Naive thymus-derived CD4-positive, alpha-beta T cell (primary cell): Measurements from ENCODE around the gene FUCA1. TPM values are rescaled to one million over a fixed set of nuclear protein-coding genes. Genes with fewer than 3 reads are reported as not detected.
"Not testable (repeated sequence)": the region's sequence is repeated elsewhere in the genome, so short reads cannot be mapped to it uniquely, and the experiment has no call there.

Experiments used
- ATAC-seq: fragments of 150-1000 bp; cut with Tn5 transposase; 2 replicates; pipeline ENCODE4 v1.10.0; 2021; ENCODE audit warnings: mild to moderate bottlenecking, moderate library complexity
- CTCF ChIA-PET: fragments of 350-600 bp; sonication (Branson Sonifier 250); formaldehyde crosslinking; loops from one replicate; lab custom pipeline; 2021; ENCODE audit warnings: antibody characterized with exemption; lab: Charles Lee
- POLR2A ChIA-PET: fragments of 350-600 bp; sonication (Branson Sonifier 250); formaldehyde crosslinking; loops from one replicate; lab custom pipeline; 2021; ENCODE audit warnings: antibody characterized with exemption, inconsistent platforms; lab: Charles Lee
- DNase-seq, 9 donors: peaks; one replicate each; pipeline versions ENCODE4 v3.0.0 to v3.0.0-alpha.2; 2020 to 2022; ENCODE audit warnings: mixed read lengths in 1 of 9
- H3K27ac ChIP-seq: one replicate; pipeline ENCODE4 v1.7.0; 2013; ENCODE audit warnings: mild to moderate bottlenecking, low read depth, low read length, moderate library complexity
- H3K27me3 ChIP-seq, 2 donors: one replicate each; pipeline ENCODE4 v1.7.0; 2013; ENCODE audit warnings: low read length in 2 of 2, mild to moderate bottlenecking in 2 of 2, moderate library complexity in 2 of 2; ENCODE audit not compliant: control insufficient read depth in 2 of 2, insufficient read depth in 2 of 2
- H3K36me3 ChIP-seq, 3 experiments: 1 replicate in 2 of 3; 2 replicates in 1 of 3; pipeline ENCODE4 v1.7.0; 2013; ENCODE audit warnings: low read length in 3 of 3, mild to moderate bottlenecking in 3 of 3, moderate library complexity in 1 of 3; ENCODE audit not compliant: insufficient read depth in 3 of 3, control insufficient read depth in 2 of 3
- H3K4me1 ChIP-seq, 2 donors: one replicate each; pipeline ENCODE4 v1.7.0; 2013; ENCODE audit warnings: low read length in 2 of 2, mild to moderate bottlenecking in 2 of 2, moderate library complexity in 1 of 2; ENCODE audit not compliant: control insufficient read depth in 2 of 2, insufficient read depth in 2 of 2
- H3K4me3 ChIP-seq: 2 replicates; pipeline ENCODE4 v1.7.0; 2013; ENCODE audit warnings: mild to moderate bottlenecking, low read length
- H3K9me3 ChIP-seq, 3 experiments: 1 replicate in 2 of 3; 2 replicates in 1 of 3; pipeline ENCODE4 v1.7.0; 2013; ENCODE audit warnings: low read length in 3 of 3; ENCODE audit not compliant: control insufficient read depth in 2 of 3
- H3K27ac Mint-ChIP-seq, 9 donors: one replicate each; pipeline ENCODE4 v1.8.0; 2020 to 2022; ENCODE audit warnings: mixed read lengths in 9 of 9, mild to moderate bottlenecking in 8 of 9, moderate library complexity in 5 of 9, inconsistent platforms in 2 of 9
- H3K27me3 Mint-ChIP-seq, 5 donors: one replicate each; pipeline ENCODE4 v1.8.0; 2021 to 2022; ENCODE audit warnings: mixed read lengths in 5 of 5, mild to moderate bottlenecking in 1 of 5
- H3K36me3 Mint-ChIP-seq, 5 donors: one replicate each; pipeline ENCODE4 v1.8.0; 2020 to 2022; ENCODE audit warnings: mixed read lengths in 5 of 5, mild to moderate bottlenecking in 3 of 5, inconsistent platforms in 1 of 5
- H3K4me1 Mint-ChIP-seq, 7 donors: one replicate each; pipeline ENCODE4 v1.8.0; 2020 to 2022; ENCODE audit warnings: mixed read lengths in 7 of 7, mild to moderate bottlenecking in 3 of 7, inconsistent platforms in 1 of 7
- H3K4me3 Mint-ChIP-seq, 10 donors: one replicate each; pipeline ENCODE4 v1.8.0; 2020 to 2022; ENCODE audit warnings: mild to moderate bottlenecking in 10 of 10, mixed read lengths in 10 of 10, moderate library complexity in 6 of 10, inconsistent platforms in 2 of 10
- H3K9me3 Mint-ChIP-seq, 11 donors: one replicate each; pipeline ENCODE4 v1.8.0; 2020 to 2022; ENCODE audit warnings: mixed read lengths in 11 of 11, mild to moderate bottlenecking in 4 of 11, inconsistent platforms in 1 of 11, moderate library complexity in 1 of 11
- intact Hi-C, 2 donors: fragments of 100-400 bp; cut with micrococcal nuclease; formaldehyde crosslinking; loops; one replicate each; pipeline ENCODE4 v1.15.1; 2023
- polyA plus RNA-seq, 2 donors: library from polyadenylated mRNA; unstranded; fragments of 300-500 nt; fragmentation: Illumina TruSeq; gene quantifications; one replicate each; pipeline ENCODE4 v1.2.3, GENCODE V29; 2021
- total RNA-seq, 6 experiments: library from RNA in 5 of 6; stranded (reverse) in 5 of 6; gene quantifications; 1 replicate in 5 of 6; 2 replicates in 1 of 6; pipeline ENCODE4 v1.2.3 and lab custom pipeline; 2021 to 2026

The FUCA1 gene
- total and polyA plus RNA-seq, 7 experiments from 2014 or later: 4.9 to 62.7 (median 16.3) TPM

GRCh38 chr1:23905461-23906025 lies 37.5 kb upstream of the FUCA1 start:
- ChIA-PET POLR2A (no interaction called here), CTCF (no interaction called here)
- no peaks in the 10 kb centered on the region for H3K9me3 Mint-ChIP-seq
- H3K4me3 Mint-ChIP-seq: no peak overlapping the region
- no peak for DNase-seq
- H3K36me3 Mint-ChIP-seq: peaks cover 0 to 4% (median 0%) of the 10 kb centered on the region in 5 donors
- no peak overlapping the region for H3K27ac ChIP-seq
- peaks cover 10 to 14% of the 10 kb centered on the region in 2 donors for H3K4me1 ChIP-seq
- H3K36me3 ChIP-seq: no peaks in the 10 kb centered on the region
- peak overlapping the region in 2 of 9 donors; percentile 12 to 23 for H3K27ac Mint-ChIP-seq
- H3K27me3 ChIP-seq: peaks cover 0 to 3% of the 10 kb centered on the region in 2 donors
- peaks cover 0 to 36% (median 24%) of the 10 kb centered on the region in 5 donors for H3K27me3 Mint-ChIP-seq
- H3K4me3 ChIP-seq: no peak overlapping the region
- H3K9me3 ChIP-seq: no peaks in the 10 kb centered on the region
- peaks cover 14 to 32% (median 21%) of the 10 kb centered on the region in 7 donors for H3K4me1 Mint-ChIP-seq
- no peak for ATAC-seq
- intact Hi-C loops: no loop called here

GRCh38 chr1:23904748-23905357 lies 36.8 kb upstream of the FUCA1 start:
- Histone ChIP-seq H3K4me1 (peaks cover 10 to 14% of the 10 kb centered on the region in 2 donors), H3K4me3 (no peak overlapping the region), H3K27me3 (peaks cover 0 to 3% of the 10 kb centered on the region in 2 donors), H3K36me3 (no peaks in the 10 kb centered on the region), H3K9me3 (no peaks in the 10 kb centered on the region), H3K27ac (no peak overlapping the region)
- Mint-ChIP-seq H3K4me1 (peaks cover 10 to 27% (median 15%) of the 10 kb centered on the region in 7 donors), H3K27me3 (peaks cover 0 to 38% (median 28%) of the 10 kb centered on the region in 5 donors), H3K4me3 (no peak overlapping the region), H3K36me3 (peaks cover 0 to 4% (median 0%) of the 10 kb centered on the region in 5 donors), H3K9me3 (no peaks in the 10 kb centered on the region), H3K27ac (peak overlapping the region in 1 of 9 donors; percentile 39)
- ChIA-PET POLR2A (no interaction called here), CTCF (no interaction called here)
- intact Hi-C loops: no loop called here
- DNase-seq: peak in 1 of 9 donors; percentile 32
- no peak for ATAC-seq

- H3K9me3 Mint-ChIP-seq: no peaks in the 10 kb centered on the region
- no peaks in the 10 kb centered on the region for H3K9me3 ChIP-seq
- CTCF ChIA-PET: interaction anchor here (0.8 kb wide), 1 partner anchor 13 kb away, joined by 3 read pairs; no protein-coding TSS in a partner anchor
- H3K27me3 ChIP-seq: peaks cover 0 to 3% of the 10 kb centered on the region in 2 donors
- ATAC-seq: no peak
- POLR2A ChIA-PET: interaction anchor here (0.5 kb wide), 1 partner anchor 1537 kb away, joined by 3 read pairs; no protein-coding TSS in a partner anchor
- peaks cover 3 to 4% of the 10 kb centered on the region in 2 donors for H3K4me1 ChIP-seq
- DNase-seq: no peak
- H3K27me3 Mint-ChIP-seq: peaks cover 0 to 47% (median 28%) of the 10 kb centered on the region in 5 donors
- peak overlapping the region in 1 of 9 donors; percentile 41 for H3K27ac Mint-ChIP-seq
- H3K36me3 Mint-ChIP-seq: peaks cover 0 to 4% (median 0%) of the 10 kb centered on the region in 5 donors
- peaks cover 0 to 16% (median 6%) of the 10 kb centered on the region in 7 donors for H3K4me1 Mint-ChIP-seq
- no peak overlapping the region for H3K27ac ChIP-seq
- H3K4me3 ChIP-seq: no peak overlapping the region
- no peak overlapping the region for H3K4me3 Mint-ChIP-seq
- intact Hi-C loops: no loop called here
- no peaks in the 10 kb centered on the region for H3K36me3 ChIP-seq
Measured at GRCh38 chr1:23903754-23904153, 35.7 kb upstream of the FUCA1 start.

GRCh38 chr1:23902321-23903278 lies 34.5 kb upstream of the FUCA1 start:
- Mint-ChIP-seq H3K9me3 (no peaks in the 10 kb centered on the region), H3K4me3 (peak overlapping the region in 1 of 10 donors; percentile 23), H3K27me3 (peaks cover 0 to 47% (median 28%) of the 10 kb centered on the region in 5 donors), H3K27ac (no peak overlapping the region), H3K4me1 (peaks cover 0 to 12% (median 3%) of the 10 kb centered on the region in 7 donors), H3K36me3 (peaks cover 0 to 2% (median 0%) of the 10 kb centered on the region in 5 donors)
- ChIA-PET CTCF (no interaction called here), POLR2A (interaction anchor here (0.5 kb wide), 1 partner anchor 1538 kb away, joined by 3 read pairs; no protein-coding TSS in a partner anchor)
- H3K4me3 ChIP-seq: no peak overlapping the region
- intact Hi-C loops: no loop called here
- peaks cover 0 to 3% of the 10 kb centered on the region in 2 donors for H3K27me3 ChIP-seq
- no peaks in the 10 kb centered on the region for H3K36me3 ChIP-seq
- H3K4me1 ChIP-seq: no peaks in the 10 kb centered on the region
- DNase-seq: no peak
- H3K27ac ChIP-seq: no peak overlapping the region
- no peaks in the 10 kb centered on the region for H3K9me3 ChIP-seq
- peak; percentile 48 for ATAC-seq

GRCh38 chr1:23900017-23900416 lies 31.9 kb upstream of the FUCA1 start:
- H3K27me3 ChIP-seq, ATAC-seq, DNase-seq, H3K36me3 Mint-ChIP-seq, intact Hi-C loops, H3K4me3 Mint-ChIP-seq, H3K9me3 Mint-ChIP-seq, H3K36me3 ChIP-seq, H3K4me3 ChIP-seq, POLR2A ChIA-PET, H3K9me3 ChIP-seq, H3K27ac ChIP-seq: not testable (repeated sequence)
- Mint-ChIP-seq H3K4me1 (peaks cover 10 to 28% (median 22%) of the 10 kb centered on the region in 7 donors), H3K27me3 (peaks cover 0 to 49% (median 16%) of the 10 kb centered on the region in 5 donors), H3K27ac (peak overlapping the region in 2 of 9 donors; percentile 70)
- peaks cover 3 to 13% of the 10 kb centered on the region in 2 donors for H3K4me1 ChIP-seq
- CTCF ChIA-PET: interaction anchor here (0.7 kb wide), 1 partner anchor 116 kb away, joined by 3 read pairs; no protein-coding TSS in a partner anchor

GRCh38 chr1:23899070-23899469 lies 31.0 kb upstream of the FUCA1 start:
- DNase-seq: no peak
- H3K9me3 Mint-ChIP-seq: no peaks in the 10 kb centered on the region

More at GRCh38 chr1:23899070-23899469, 31.0 kb upstream of the FUCA1 start:
- Histone ChIP-seq H3K27ac (no peak overlapping the region), H3K27me3 (no peaks in the 10 kb centered on the region), H3K9me3 (no peaks in the 10 kb centered on the region), H3K36me3 (no peaks in the 10 kb centered on the region), H3K4me1 (peaks cover 3 to 13% of the 10 kb centered on the region in 2 donors), H3K4me3 (no peak overlapping the region)
- Mint-ChIP-seq H3K4me1 (peaks cover 7 to 28% (median 22%) of the 10 kb centered on the region in 7 donors), H3K27ac (no peak overlapping the region), H3K4me3 (no peak overlapping the region), H3K36me3 (no peaks in the 10 kb centered on the region), H3K27me3 (peaks cover 0 to 43% (median 9%) of the 10 kb centered on the region in 5 donors)
- intact Hi-C loops: no loop called here
- ChIA-PET POLR2A (no interaction called here), CTCF (no interaction called here)
- ATAC-seq: peak; percentile 36
